K562 (cell line): ENCODE results near the gene MFN1. TPM values are rescaled to one million over a fixed set of nuclear protein-coding genes. Genes with fewer than 3 reads are reported as not detected.

ENCODE experiments used
- FOXJ3 ChIP-seq: sonication (generic); formaldehyde crosslinking; IDR thresholded peaks from 2 replicates; pipeline ENCODE4 v1.4.0; 2020; ENCODE audit warnings: mild to moderate bottlenecking, missing genetic modification reagents
- MAZ ChIP-seq, 2 experiments: fragments of 450-650 bp in 1 of 2; sonication (generic) in 1 of 2; formaldehyde crosslinking; IDR thresholded peaks in 1 of 2; conservative IDR thresholded peaks in 1 of 2; 2 replicates each; pipeline versions ENCODE4 v1.4.0 to v1.5.0; 2020; ENCODE audit warnings: mild to moderate bottlenecking in 1 of 2, missing genetic modification reagents in 1 of 2
- MTA1 ChIP-seq: fragments of 450-650 bp; IDR thresholded peaks from 2 replicates; pipeline ENCODE4 v1.6.1; 2017; ENCODE audit warnings: borderline replicate concordance
- MTA3 ChIP-seq: fragments of 450-650 bp; formaldehyde crosslinking; IDR thresholded peaks from 2 replicates; pipeline ENCODE4 v1.6.1; 2017; ENCODE audit warnings: mild to moderate bottlenecking, borderline replicate concordance
- MYC ChIP-seq, 2 experiments: fragments of 250-450 bp in 1 of 2; sonication (Bioruptor Pico) in 1 of 2; IDR thresholded peaks; 2 replicates each; pipeline versions ENCODE4 v1.5.1 to v1.6.1; 2012 to 2021; ENCODE audit warnings: low read depth in 2 of 2, borderline replicate concordance in 1 of 2, improper control_type of control experiment in 1 of 2, low read length in 1 of 2, mild to moderate bottlenecking in 1 of 2, moderate library complexity in 1 of 2
- PCBP2 ChIP-seq: fragments of 200-400 bp; formaldehyde crosslinking; IDR thresholded peaks from 2 replicates; pipeline ENCODE4 v1.6.1; 2018; ENCODE audit warnings: low read length, low read depth, mild to moderate bottlenecking, moderate library complexity; ENCODE audit not compliant: poor library complexity, severe bottlenecking
- POU5F1 ChIP-seq: fragments of 150-350 bp; IDR thresholded peaks from 2 replicates; pipeline ENCODE4 v1.6.1; 2014; ENCODE audit warnings: borderline replicate concordance, low read length, low read depth, mild to moderate bottlenecking; ENCODE audit not compliant: partially characterized antibody
- SETDB1 ChIP-seq: IDR thresholded peaks from one replicate; pipeline ENCODE4 v1.6.1; 2012; ENCODE audit warnings: low read length, control low read depth, inconsistent platforms
- SMARCB1 ChIP-seq: IDR thresholded peaks from 2 replicates; pipeline ENCODE4 v1.6.1; 2011; ENCODE audit warnings: improper control_type of control experiment, low read depth; ENCODE audit not compliant: insufficient read length
- ZNF354B ChIP-seq: fragments of 250-450 bp; sonication (Bioruptor Pico); IDR thresholded peaks from 2 replicates; pipeline ENCODE4 v1.4.0; 2020
- ZNF695 ChIP-seq: fragments of 450-650 bp; formaldehyde crosslinking; IDR thresholded peaks from 2 replicates; pipeline ENCODE4 v1.4.0; 2020; ENCODE audit warnings: mild to moderate bottlenecking, moderate library complexity
- ZNF785 ChIP-seq: fragments of 250-450 bp; sonication (Bioruptor Pico); IDR thresholded peaks from 2 replicates; pipeline ENCODE4 v1.4.0; 2020; ENCODE audit warnings: mild to moderate bottlenecking
- polyA plus RNA-seq, 8 experiments: library from polyadenylated mRNA; depleted of rRNA in 4 of 8; stranded (reverse) in 5 of 8; unstranded in 3 of 8; fragments of >200 nt; fragmentation: Nextera tagmentation in 2 of 8; fragmentation: Illumina TruSeq in 1 of 8; extraction: Ambion mirVana in 2 of 8; extraction: Trizol in 1 of 8; gene quantifications; 2 replicates each; pipeline versions ENCODE4 v1.2.1 to v1.2.3, GENCODE V29; 2011 to 2014; ENCODE audit warnings: inconsistent platforms in 1 of 8, missing spikeins in 1 of 8
- total RNA-seq, 7 experiments: library from RNA; depleted of rRNA in 6 of 7; stranded (reverse); fragments of >200 nt in 6 of 7; fragmentation: Illumina TruSeq in 2 of 7; extraction: Trizol in 2 of 7; gene quantifications; 2 replicates each; pipeline versions ENCODE4 v1.2.1 to v1.2.3, GENCODE V29; 2011 to 2021; ENCODE audit warnings: low replicate concordance in 1 of 7
- TF ChIP-seq, protein P1 (sequence below): fragments of 250-450 bp; sonication (Bioruptor Pico); IDR thresholded peaks from 2 replicates; pipeline ENCODE4 v1.4.0; 2020; ENCODE audit warnings: borderline replicate concordance
- TF ChIP-seq, protein P2 (sequence below): fragments of 450-650 bp; IDR thresholded peaks from 2 replicates; pipeline ENCODE4 v1.6.1; 2018; ENCODE audit warnings: mild to moderate bottlenecking, low read depth; ENCODE audit not compliant: partially characterized antibody

The MFN1 gene
- total and polyA plus RNA-seq, 9 of the 15 experiments (the other 6 are each of a cell fraction or from before 2014, with no cell fraction given) = 10.5 to 42.7 (median 22.6) TPM

DNA sequence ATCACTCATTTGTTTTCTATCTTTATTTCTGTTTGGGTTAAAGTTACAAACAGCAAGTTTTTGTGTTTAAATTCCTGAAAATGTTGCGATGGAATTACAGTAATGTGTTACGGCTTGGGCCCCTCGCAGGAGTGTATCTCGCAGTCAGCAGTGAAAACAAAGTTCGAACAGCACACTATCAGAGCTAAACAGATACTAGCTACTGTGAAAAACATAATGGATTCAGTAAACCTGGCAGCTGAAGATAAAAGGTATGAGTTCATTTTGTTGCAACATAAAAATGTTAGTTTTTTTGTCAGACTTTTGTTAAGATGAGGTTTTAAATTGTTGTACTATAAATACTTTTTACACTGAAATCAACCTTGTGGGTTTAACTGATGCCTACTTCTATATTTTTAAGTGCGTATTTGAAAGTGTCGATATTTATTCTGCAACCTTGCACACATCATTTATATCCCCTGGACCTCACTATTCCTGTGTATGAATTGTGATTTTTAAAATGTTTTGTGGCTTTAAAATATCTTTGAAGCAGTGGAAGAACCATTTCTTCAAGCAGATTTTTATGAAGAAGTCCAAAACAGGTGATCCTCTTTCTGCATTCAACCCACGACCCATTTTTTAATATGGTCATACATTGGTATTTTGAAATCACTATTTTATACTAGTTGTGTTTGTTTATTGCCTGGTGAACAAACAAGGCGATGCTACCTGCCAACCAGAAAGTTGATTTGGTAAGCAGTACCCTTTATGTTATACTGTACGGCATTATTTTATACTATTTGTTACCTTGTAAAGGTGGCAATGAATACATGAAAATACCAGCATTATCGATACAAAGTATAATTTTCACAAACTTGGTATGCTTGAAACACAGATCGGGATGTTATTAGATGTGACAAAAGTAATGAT, 27.8 kb downstream of the MFN1 start (continued):
- TF ChIP-seq FOXJ3 (CRISPR knock-in tag) (no peak), ZNF695 (CRISPR knock-in tag) (no peak), ZNF785 (CRISPR knock-in tag) (no peak), SETDB1 (no peak), MAZ (CRISPR knock-in tag; conservative IDR thresholded peaks at IDR 0.05 in 1 of 2, IDR thresholded peaks at IDR 0.05 in 1 of 2) (no peak; a peak in 1 of 4 replicates), ZNF354B (CRISPR knock-in tag) (no peak), MYC (IDR thresholded peaks at IDR 0.05; ENCODE audit: low read depth, low read length) (no peak), MYC (CRISPR knock-in tag; IDR thresholded peaks at IDR 0.05; ENCODE audit: borderline replicate concordance, low read depth) (no peak), MTA1 (0 out of 2 replicates have a peak, but pooled peaks have one; percentile 34), MTA3 (no peak), PCBP2 (no peak), POU5F1 (no peak), SMARCB1 (no peak)
- TF ChIP-seq, protein P1, sequence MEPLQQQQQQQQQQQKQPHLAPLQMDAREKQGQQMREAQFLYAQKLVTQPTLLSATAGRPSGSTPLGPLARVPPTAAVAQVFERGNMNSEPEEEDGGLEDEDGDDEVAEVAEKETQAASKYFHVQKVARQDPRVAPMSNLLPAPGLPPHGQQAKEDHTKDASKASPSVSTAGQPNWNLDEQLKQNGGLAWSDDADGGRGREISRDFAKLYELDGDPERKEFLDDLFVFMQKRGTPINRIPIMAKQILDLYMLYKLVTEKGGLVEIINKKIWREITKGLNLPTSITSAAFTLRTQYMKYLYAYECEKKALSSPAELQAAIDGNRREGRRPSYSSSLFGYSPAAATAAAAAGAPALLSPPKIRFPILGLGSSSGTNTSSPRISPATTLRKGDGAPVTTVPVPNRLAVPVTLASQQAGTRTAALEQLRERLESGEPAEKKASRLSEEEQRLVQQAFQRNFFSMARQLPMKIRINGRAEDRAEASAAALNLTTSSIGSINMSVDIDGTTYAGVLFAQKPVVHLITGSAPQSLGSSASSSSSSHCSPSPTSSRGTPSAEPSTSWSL (CRISPR knock-in tag) = no peak
- TF ChIP-seq, protein P2, sequence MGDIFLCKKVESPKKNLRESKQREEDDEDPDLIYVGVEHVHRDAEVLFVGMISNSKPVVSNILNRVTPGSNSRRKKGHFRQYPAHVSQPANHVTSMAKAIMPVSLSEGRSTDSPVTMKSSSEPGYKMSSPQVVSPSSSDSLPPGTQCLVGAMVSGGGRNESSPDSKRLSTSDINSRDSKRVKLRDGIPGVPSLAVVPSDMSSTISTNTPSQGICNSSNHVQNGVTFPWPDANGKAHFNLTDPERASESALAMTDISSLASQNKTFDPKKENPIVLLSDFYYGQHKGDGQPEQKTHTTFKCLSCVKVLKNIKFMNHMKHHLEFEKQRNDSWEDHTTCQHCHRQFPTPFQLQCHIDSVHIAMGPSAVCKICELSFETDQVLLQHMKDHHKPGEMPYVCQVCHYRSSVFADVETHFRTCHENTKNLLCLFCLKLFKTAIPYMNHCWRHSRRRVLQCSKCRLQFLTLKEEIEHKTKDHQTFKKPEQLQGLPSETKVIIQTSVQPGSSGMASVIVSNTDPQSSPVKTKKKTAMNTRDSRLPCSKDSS = no peak
